Thoracic aorta (tissue), 2 donors: ENCODE measurements around the gene TSHZ2. TPM values are rescaled to one million over a fixed set of nuclear protein-coding genes. Genes with fewer than 3 reads are reported as not detected.

Source experiments
- ATAC-seq: fragments of 150-250 bp; one replicate; pipeline ENCODE4 v1.8.0; 2017; ENCODE audit warnings: low read depth; ENCODE audit not compliant: insufficient number of reproducible peaks, low FRiP score
- DNase-seq: peaks from one replicate; pipeline ENCODE4 v3.0.0-alpha.2; 2020; ENCODE audit warnings: low spot score
- H3K27ac ChIP-seq, 2 donors: fragments of 200-600 bp; sonication (generic); 1 replicate in 1 of 2; 2 replicates in 1 of 2; pipeline ENCODE4 v1.5.1; 2016; ENCODE audit warnings: mild to moderate bottlenecking in 2 of 2, moderate library complexity in 2 of 2
- H3K27me3 ChIP-seq: fragments of 200-600 bp; sonication (generic); replicated peaks from 2 replicates; pipeline ENCODE4 v1.6.0; 2016; ENCODE audit warnings: mild to moderate bottlenecking; ENCODE audit not compliant: insufficient read depth
- H3K36me3 ChIP-seq: fragments of 200-600 bp; sonication (generic); one replicate; pipeline ENCODE4 v1.5.1; 2016
- H3K4me1 ChIP-seq, 2 donors: fragments of 200-600 bp; sonication (generic); 1 replicate in 1 of 2; 2 replicates in 1 of 2; pipeline versions ENCODE4 v1.5.1 to v1.6.0; 2016; ENCODE audit warnings: low read depth in 2 of 2, mild to moderate bottlenecking in 1 of 2; ENCODE audit not compliant: control insufficient read depth in 1 of 2
- H3K4me3 ChIP-seq: fragments of 200-600 bp; sonication (generic); 2 replicates; pipeline ENCODE4 v1.5.1; 2016; ENCODE audit warnings: mild to moderate bottlenecking
- H3K9me3 ChIP-seq: fragments of 200-600 bp; sonication (generic); 2 replicates; pipeline ENCODE4 v1.5.1; 2016
- total RNA-seq, 2 donors: library from RNA; depleted of rRNA; stranded (reverse); fragments of >200 nt; gene quantifications; one replicate each; pipeline versions ENCODE4 v1.1.0 to v1.2.3, GENCODE V29; 2016
- TF ChIP-seq, protein P1 (sequence below): fragments of 200-600 bp; sonication (generic); IDR thresholded peaks from one replicate; pipeline ENCODE4 v1.5.1; 2019; ENCODE audit warnings: antibody characterized with exemption

TSHZ2 gene
- total RNA-seq, 2 donors from 2014 or later, result 8.4 to 32.6 TPM

GRCh38 chr20:53003420-53004154 lies 31.4 kb downstream of the TSHZ2 start:
- DNase-seq, result no peak
- no peaks in the 10 kb centered on the region for H3K4me1 ChIP-seq
- TF ChIP-seq, protein P1, sequence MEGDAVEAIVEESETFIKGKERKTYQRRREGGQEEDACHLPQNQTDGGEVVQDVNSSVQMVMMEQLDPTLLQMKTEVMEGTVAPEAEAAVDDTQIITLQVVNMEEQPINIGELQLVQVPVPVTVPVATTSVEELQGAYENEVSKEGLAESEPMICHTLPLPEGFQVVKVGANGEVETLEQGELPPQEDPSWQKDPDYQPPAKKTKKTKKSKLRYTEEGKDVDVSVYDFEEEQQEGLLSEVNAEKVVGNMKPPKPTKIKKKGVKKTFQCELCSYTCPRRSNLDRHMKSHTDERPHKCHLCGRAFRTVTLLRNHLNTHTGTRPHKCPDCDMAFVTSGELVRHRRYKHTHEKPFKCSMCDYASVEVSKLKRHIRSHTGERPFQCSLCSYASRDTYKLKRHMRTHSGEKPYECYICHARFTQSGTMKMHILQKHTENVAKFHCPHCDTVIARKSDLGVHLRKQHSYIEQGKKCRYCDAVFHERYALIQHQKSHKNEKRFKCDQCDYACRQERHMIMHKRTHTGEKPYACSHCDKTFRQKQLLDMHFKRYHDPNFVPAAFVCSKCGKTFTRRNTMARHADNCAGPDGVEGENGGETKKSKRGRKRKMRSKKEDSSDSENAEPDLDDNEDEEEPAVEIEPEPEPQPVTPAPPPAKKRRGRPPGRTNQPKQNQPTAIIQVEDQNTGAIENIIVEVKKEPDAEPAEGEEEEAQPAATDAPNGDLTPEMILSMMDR, result no peak
- H3K4me3 ChIP-seq, result no peak overlapping the region
- H3K27me3 ChIP-seq, result no peaks in the 10 kb centered on the region
- H3K27ac ChIP-seq, result no peak overlapping the region
- no peaks in the 10 kb centered on the region for H3K9me3 ChIP-seq
- H3K36me3 ChIP-seq, result no peaks in the 10 kb centered on the region
- no peak for ATAC-seq

- Histone ChIP-seq H3K27me3 (no peaks in the 10 kb centered on the region), H3K36me3 (no peaks in the 10 kb centered on the region), H3K9me3 (no peaks in the 10 kb centered on the region), H3K4me3 (no peak overlapping the region), H3K27ac (no peak overlapping the region), H3K4me1 (no peaks in the 10 kb centered on the region)
- TF ChIP-seq, protein P1, result no peak
- DNase-seq (no peak), ATAC-seq (no peak)
Measured at GRCh38 chr20:53004267-53004813, 32.2 kb downstream of the TSHZ2 start.

DNA sequence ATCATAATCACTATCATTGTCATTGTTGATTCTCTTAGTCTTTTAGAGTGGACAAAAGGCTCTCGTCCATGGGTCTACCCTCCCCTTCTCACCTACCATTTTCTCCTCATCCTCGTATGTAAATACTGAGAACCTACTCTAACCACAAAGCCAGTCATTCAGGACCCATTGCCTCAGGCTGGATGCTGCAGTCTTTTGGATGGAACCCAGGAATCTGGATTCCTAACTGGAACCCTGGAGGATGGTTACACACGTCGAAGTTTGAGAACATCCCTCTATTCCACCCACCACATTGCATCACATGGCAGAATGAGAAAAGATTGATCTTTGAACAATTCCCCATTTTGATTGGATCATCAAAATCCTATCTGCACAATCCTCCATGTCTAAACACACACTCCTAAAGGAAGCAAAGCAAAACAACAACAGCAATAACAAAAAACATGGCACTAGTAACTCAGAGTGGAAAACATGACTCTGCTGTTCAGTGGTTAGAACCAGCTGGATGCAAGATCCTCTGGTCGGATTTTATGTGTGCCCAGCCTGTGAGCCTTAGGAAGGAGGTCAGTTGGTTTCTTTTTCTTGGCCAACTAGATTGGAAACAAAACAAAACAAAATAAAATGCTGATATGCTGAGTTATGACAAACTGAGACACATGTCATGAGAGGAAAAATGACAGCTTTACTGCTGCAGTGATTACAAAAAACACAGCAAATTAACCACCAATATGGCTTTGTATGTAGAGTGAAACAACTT lies 38.0 kb downstream of the TSHZ2 start:
- Histone ChIP-seq H3K4me1 (no peaks in the 10 kb centered on the region), H3K36me3 (no peaks in the 10 kb centered on the region), H3K27me3 (no peaks in the 10 kb centered on the region), H3K4me3 (no peak overlapping the region), H3K9me3 (no peaks in the 10 kb centered on the region), H3K27ac (no peak overlapping the region)
- DNase-seq (no peak), ATAC-seq (no peak)
- TF ChIP-seq, protein P1, result no peak

- TF ChIP-seq, protein P1, result no peak
- no peaks in the 10 kb centered on the region for H3K36me3 ChIP-seq
- DNase-seq (no peak), ATAC-seq (no peak)
- no peaks in the 10 kb centered on the region for H3K27me3 ChIP-seq
- H3K9me3 ChIP-seq, result no peaks in the 10 kb centered on the region
- no peak overlapping the region for H3K4me3 ChIP-seq
- no peaks in the 10 kb centered on the region for H3K4me1 ChIP-seq
- no peak overlapping the region for H3K27ac ChIP-seq
Measured at GRCh38 chr20:53011640-53012039, 39.5 kb downstream of the TSHZ2 start.

- ATAC-seq, result no peak
- Histone ChIP-seq H3K4me3 (no peak overlapping the region), H3K27me3 (no peaks in the 10 kb centered on the region), H3K4me1 (no peaks in the 10 kb centered on the region), H3K27ac (no peak overlapping the region), H3K9me3 (no peaks in the 10 kb centered on the region), H3K36me3 (no peaks in the 10 kb centered on the region)
- DNase-seq, result no peak
- TF ChIP-seq, protein P1, result no peak
Measured at GRCh38 chr20:53013183-53013582, 41.0 kb downstream of the TSHZ2 start.
